Loucy (cell line): ENCODE results near the gene THRSP.

Experiments used
- EZH2phosphoT487 ChIP-seq: fragments of 200-600 bp; IDR thresholded peaks from 2 replicates; pipeline ENCODE4 v1.6.1; 2018; ENCODE audit warnings: antibody characterized with exemption, mild to moderate bottlenecking, moderate library complexity, borderline replicate concordance
- TF ChIP-seq, protein P1 (sequence below): fragments of 200-600 bp; sonication (generic); conservative IDR thresholded peaks from 2 replicates; pipeline ENCODE4 v1.5.1; 2014; ENCODE audit warnings: mild to moderate bottlenecking, antibody characterized with exemption, low read length

DNA sequence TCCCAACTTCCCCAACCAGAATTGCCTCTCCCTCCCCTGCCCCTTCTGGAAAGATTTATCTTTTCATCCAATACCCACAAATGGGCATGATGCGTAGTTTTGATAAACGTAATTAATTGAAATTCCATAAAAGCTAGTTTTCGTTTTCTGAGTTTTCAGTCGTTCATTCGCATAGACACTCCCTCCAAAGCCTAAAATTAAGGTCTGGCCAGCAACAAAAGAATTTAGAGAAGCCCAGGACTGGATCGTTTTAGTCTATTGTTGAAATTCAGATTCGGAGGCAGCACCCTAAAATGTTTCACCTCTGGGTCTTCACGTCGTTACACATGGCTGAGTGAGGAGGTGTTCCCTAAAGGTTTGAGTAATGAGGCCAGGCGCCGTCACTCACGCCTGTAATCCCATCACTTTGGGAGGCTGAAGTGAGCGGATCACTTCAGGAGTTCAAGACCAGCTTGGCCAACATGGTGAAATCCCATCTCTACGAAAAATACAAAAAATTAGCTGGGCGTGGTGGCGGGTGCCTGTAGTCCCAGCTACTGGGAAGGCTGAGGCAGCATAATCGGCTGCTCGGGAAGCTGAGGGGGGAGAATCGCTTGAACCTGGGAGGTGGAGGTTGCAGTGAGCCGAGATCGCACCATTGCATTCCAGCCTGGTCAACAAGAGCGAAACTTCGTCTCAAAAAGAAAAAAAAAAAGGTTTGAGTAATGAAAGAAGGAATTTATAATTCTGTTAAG lies 16.6 kb downstream of the THRSP start:
- TF ChIP-seq, protein P1, sequence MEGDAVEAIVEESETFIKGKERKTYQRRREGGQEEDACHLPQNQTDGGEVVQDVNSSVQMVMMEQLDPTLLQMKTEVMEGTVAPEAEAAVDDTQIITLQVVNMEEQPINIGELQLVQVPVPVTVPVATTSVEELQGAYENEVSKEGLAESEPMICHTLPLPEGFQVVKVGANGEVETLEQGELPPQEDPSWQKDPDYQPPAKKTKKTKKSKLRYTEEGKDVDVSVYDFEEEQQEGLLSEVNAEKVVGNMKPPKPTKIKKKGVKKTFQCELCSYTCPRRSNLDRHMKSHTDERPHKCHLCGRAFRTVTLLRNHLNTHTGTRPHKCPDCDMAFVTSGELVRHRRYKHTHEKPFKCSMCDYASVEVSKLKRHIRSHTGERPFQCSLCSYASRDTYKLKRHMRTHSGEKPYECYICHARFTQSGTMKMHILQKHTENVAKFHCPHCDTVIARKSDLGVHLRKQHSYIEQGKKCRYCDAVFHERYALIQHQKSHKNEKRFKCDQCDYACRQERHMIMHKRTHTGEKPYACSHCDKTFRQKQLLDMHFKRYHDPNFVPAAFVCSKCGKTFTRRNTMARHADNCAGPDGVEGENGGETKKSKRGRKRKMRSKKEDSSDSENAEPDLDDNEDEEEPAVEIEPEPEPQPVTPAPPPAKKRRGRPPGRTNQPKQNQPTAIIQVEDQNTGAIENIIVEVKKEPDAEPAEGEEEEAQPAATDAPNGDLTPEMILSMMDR = no peak
- TF ChIP-seq EZH2phosphoT487 = no peak
